IMR-90 (cell line): ENCODE measurements around the gene GRID2IP. TPM values are rescaled to one million over a fixed set of nuclear protein-coding genes. Genes with fewer than 3 reads are reported as not detected.

Experiments
- ATAC-seq: fragments of 200-7000 bp; cut with Tn5 transposase; 2 replicates; pipeline ENCODE4 v1.9.1; 2020; ENCODE audit warnings: low read depth, mild to moderate bottlenecking, moderate library complexity
- BruUV-seq: library from RNA; stranded (reverse); fragments of 400-500 nt; replicated peaks from 2 replicates; lab custom pipeline; 2021; lab: Mats Ljungman, UMichigan
- CTCF ChIA-PET: fragments of 300-600 bp; formaldehyde crosslinking; extraction: SDS; loops from one replicate; lab custom pipeline; 2021; ENCODE audit warnings: antibody characterized with exemption; lab: Yijun Ruan, JAX
- POLR2A ChIA-PET: fragments of 300-600 bp; sonication (Branson Sonifier 250); formaldehyde crosslinking; loops from one replicate; lab custom pipeline; 2022; ENCODE audit warnings: antibody characterized with exemption; ENCODE audit not compliant: unreplicated experiment; lab: Charles Lee
- DNase-seq: peaks from one replicate; pipeline ENCODE4 v3.0.0; 2013
- H2AFZ ChIP-seq: replicated peaks from 2 replicates; pipeline ENCODE3; 2013; ENCODE audit warnings: low read length, mild to moderate bottlenecking; ENCODE audit not compliant: poor library complexity
- H2AK5ac ChIP-seq: 2 replicates; pipeline ENCODE4 v1.6.1; 2013; ENCODE audit warnings: low read depth, low read length, inconsistent platforms
- H2AK9ac ChIP-seq: replicated peaks from 2 replicates; pipeline ENCODE3; 2013; ENCODE audit warnings: mild to moderate bottlenecking, low read depth, low read length, moderate library complexity; ENCODE audit not compliant: poor library complexity
- H2BK120ac ChIP-seq: 2 replicates; pipeline ENCODE4 v1.6.1; 2013; ENCODE audit warnings: low read depth, low read length, inconsistent platforms
- H2BK15ac ChIP-seq: 3 replicates; pipeline ENCODE4 v1.6.1; 2013; ENCODE audit warnings: low read depth, low read length, inconsistent platforms
- H2BK20ac ChIP-seq: 2 replicates; pipeline ENCODE4 v1.6.1; 2013; ENCODE audit warnings: low read depth, mild to moderate bottlenecking, inconsistent platforms, low read length, moderate library complexity
- H2BK5ac ChIP-seq: 2 replicates; pipeline ENCODE4 v1.6.1; 2013; ENCODE audit warnings: mild to moderate bottlenecking, low read depth, low read length, inconsistent platforms; ENCODE audit not compliant: poor library complexity, severe bottlenecking
- H3K14ac ChIP-seq: replicated peaks from 2 replicates; pipeline ENCODE4 v1.6.1; 2013; ENCODE audit warnings: low read depth, low read length, inconsistent platforms
- H3K18ac ChIP-seq: 2 replicates; pipeline ENCODE4 v1.6.1; 2013; ENCODE audit warnings: low read depth, low read length, control low read depth
- H3K23ac ChIP-seq: 2 replicates; pipeline ENCODE4 v1.6.1; 2013; ENCODE audit warnings: low read depth, low read length, inconsistent platforms
- H3K27ac ChIP-seq: 2 replicates; pipeline ENCODE4 v1.5.1; 2013; ENCODE audit warnings: mild to moderate bottlenecking, control low read depth, low read length; ENCODE audit not compliant: insufficient read depth
- H3K27me3 ChIP-seq: 2 replicates; pipeline ENCODE4 v1.6.1; 2013; ENCODE audit warnings: low read length; ENCODE audit not compliant: control insufficient read depth, insufficient read depth
- H3K36me3 ChIP-seq: 2 replicates; pipeline ENCODE4 v1.6.1; 2013; ENCODE audit warnings: low read length, mixed read lengths; ENCODE audit not compliant: control insufficient read depth, insufficient read depth
- H3K4ac ChIP-seq: 2 replicates; pipeline ENCODE4 v1.6.1; 2013; ENCODE audit warnings: low read depth, low read length, inconsistent platforms
- H3K4me1 ChIP-seq: 2 replicates; pipeline ENCODE4 v1.6.1; 2013; ENCODE audit warnings: low read length, mixed read lengths; ENCODE audit not compliant: control insufficient read depth, insufficient read depth
- H3K4me2 ChIP-seq: 2 replicates; pipeline ENCODE4 v1.6.1; 2013; ENCODE audit warnings: low read depth, mild to moderate bottlenecking, control low read depth, low read length, moderate library complexity
- H3K4me3 ChIP-seq: 2 replicates; pipeline ENCODE4 v1.5.1; 2013; ENCODE audit warnings: low read depth, mild to moderate bottlenecking, control low read depth, low read length, moderate library complexity; ENCODE audit not compliant: insufficient read depth
- H3K56ac ChIP-seq: 2 replicates; pipeline ENCODE4 v1.6.1; 2013; ENCODE audit warnings: low read length, inconsistent platforms; ENCODE audit not compliant: insufficient read depth; ENCODE audit errors: extremely low read depth
- H3K79me1 ChIP-seq, 2 experiments: 2 replicates each; pipeline ENCODE4 v1.6.1; 2013; ENCODE audit warnings: low read length in 2 of 2, inconsistent platforms in 1 of 2, low read depth in 1 of 2
- H3K9ac ChIP-seq: 2 replicates; pipeline ENCODE4 v1.6.1; 2013; ENCODE audit warnings: low read depth, low read length, control low read depth
- H3K9me1 ChIP-seq: 2 replicates; pipeline ENCODE4 v1.6.1; 2013; ENCODE audit warnings: low read length, inconsistent platforms; ENCODE audit not compliant: insufficient read depth
- H3K9me3 ChIP-seq: 2 replicates; pipeline ENCODE4 v1.6.1; 2013; ENCODE audit warnings: low read length; ENCODE audit not compliant: control insufficient read depth, insufficient read depth
- H4K20me1 ChIP-seq: 2 replicates; pipeline ENCODE4 v1.6.1; 2013; ENCODE audit warnings: low read length, inconsistent platforms; ENCODE audit not compliant: insufficient read depth
- H4K5ac ChIP-seq: 2 replicates; pipeline ENCODE4 v1.6.1; 2013; ENCODE audit warnings: mild to moderate bottlenecking, low read depth, low read length, control low read depth
- H4K8ac ChIP-seq, 2 experiments: 2 replicates each; pipeline ENCODE4 v1.6.1; 2013; ENCODE audit warnings: low read depth in 2 of 2, low read length in 2 of 2, control low read depth in 1 of 2, inconsistent platforms in 1 of 2
- H4K91ac ChIP-seq: 2 replicates; pipeline ENCODE4 v1.6.1; 2013; ENCODE audit warnings: low read depth, low read length, inconsistent platforms; ENCODE audit not compliant: insufficient read depth
- FOS ChIP-seq: fragments of 150-350 bp; IDR thresholded peaks from 2 replicates; pipeline ENCODE4 v1.6.1; 2016; ENCODE audit warnings: low read depth, low read length
- NFE2L2 ChIP-seq: fragments of 150-350 bp; IDR thresholded peaks from 2 replicates; pipeline ENCODE4 v1.6.1; 2016; ENCODE audit warnings: low read depth, mild to moderate bottlenecking, low read length
- SMC3 ChIP-seq: fragments of 150-350 bp; IDR thresholded peaks from 2 replicates; pipeline ENCODE4 v1.6.1; 2016; ENCODE audit warnings: low read depth, mild to moderate bottlenecking, antibody characterized with exemption, low read length, moderate library complexity
- WGBS, 2 experiments: methylation state at CpG; one replicate each; pipeline versions ENCODE4 v1.1.5 to v1.1.7; 2013; ENCODE audit warnings: missing lambda C conversion rate in 2 of 2; ENCODE audit not compliant: insufficient read length in 1 of 2; ENCODE audit errors: extremely low coverage in 2 of 2; 5-methylcytosine and 5-hydroxymethylcytosine counted together
- dilution Hi-C: fragments of 300-500 bp; cut with HindIII; formaldehyde crosslinking; loops from one replicate; pipeline ENCODE4 v1.14.3; 2018; ENCODE audit warnings: low sequenced_read_pairs; ENCODE audit not compliant: unreplicated experiment
- in situ Hi-C: fragments of 300-500 bp; cut with MboI; formaldehyde crosslinking; loops from 3 replicates; pipeline ENCODE4 v1.14.3; 2019; ENCODE audit warnings: low sequenced_read_pairs, inconsistent platforms, mixed read lengths
- intact Hi-C: fragments of 100-400 bp; cut with micrococcal nuclease; formaldehyde crosslinking; loops from 2 replicates; pipeline ENCODE4 v1.10.0; 2022
- polyA plus RNA-seq, 3 experiments: library from polyadenylated mRNA; depleted of rRNA; stranded (reverse); fragments of >200 nt; gene quantifications; 2 replicates each; pipeline ENCODE4 v1.2.3, GENCODE V29; 2012; ENCODE audit warnings: low replicate concordance in 1 of 3
- total RNA-seq: library from RNA; depleted of rRNA; stranded (reverse); fragments of >200 nt; gene quantifications from 2 replicates; pipeline ENCODE4 v1.2.3, GENCODE V29; 2012

The GRID2IP gene
- total and polyA plus RNA-seq, 2 of the 4 experiments (the other 2 are of a cell fraction): not detected

DNA sequence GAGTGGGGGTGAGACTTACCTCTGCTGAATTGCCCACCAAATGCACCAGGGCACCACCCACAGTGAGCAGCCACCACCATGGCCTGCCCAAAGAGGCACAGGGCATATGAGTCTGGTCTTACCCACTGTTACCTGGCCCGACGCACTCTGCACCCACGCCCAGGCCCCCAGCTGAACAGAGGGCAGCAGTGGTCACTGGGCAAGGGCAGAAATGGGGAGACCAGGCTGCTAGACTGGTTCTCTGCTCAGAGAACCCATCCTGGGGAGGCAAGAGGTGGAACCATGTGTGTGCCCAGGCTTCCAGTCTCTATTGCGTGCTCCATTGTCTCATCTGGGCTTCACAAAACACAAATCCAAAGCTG lies 64.1 kb downstream of the GRID2IP start:
- Histone ChIP-seq H2AFZ (no peak overlapping the region), H2BK5ac (no peak overlapping the region), H2BK120ac (no peak overlapping the region), H2BK20ac (no peak overlapping the region), H3K9me1 (no peaks in the 10 kb centered on the region), H4K20me1 (peaks cover 17% of the 10 kb centered on the region), H4K91ac (no peak overlapping the region), H3K4me3 (no peak overlapping the region), H3K4ac (no peak overlapping the region), H3K18ac (no peak overlapping the region), H3K9me3 (peaks cover 3% of the 10 kb centered on the region), H3K56ac (no peak overlapping the region), H3K36me3 (peaks cover 2% of the 10 kb centered on the region), H3K23ac (no peak overlapping the region), H3K27ac (no peak overlapping the region), H4K8ac (no peak overlapping the region), H3K14ac (no peak overlapping the region), H3K4me2 (no peak overlapping the region), H2AK5ac (no peak overlapping the region), H2AK9ac (no peak overlapping the region), H3K27me3 (peaks cover 5% of the 10 kb centered on the region), H2BK15ac (no peak overlapping the region), H3K79me1 (peaks cover 6 to 7% of the 10 kb centered on the region in 2 experiments; a peak in 1 of 4 replicates), H3K4me1 (peaks cover 2% of the 10 kb centered on the region; the same call in 1 of the 2 replicates), H4K5ac (no peak overlapping the region), H3K9ac (no peak overlapping the region)
- no CpG with 5 or more reads among the region's 4 CpGs for WGBS, 2 experiments
- DNase-seq (no peak), ATAC-seq (no peak)
- no TSS peak for BruUV-seq
- in situ Hi-C loops: no loop called here
- TF ChIP-seq SMC3 (no peak), FOS (no peak), NFE2L2 (no peak)
- dilution Hi-C loops: no loop called here
- intact Hi-C loops: no loop called here
- ChIA-PET POLR2A (no interaction called here), CTCF (no interaction called here)
